IPS-20b (cell line): Measurements from ENCODE around the gene TENM3.
"Not testable (repeated sequence)": the region's sequence is repeated elsewhere in the genome, so short reads cannot be mapped to it uniquely, and the experiment has no call there.

Experiments
- H3K27ac ChIP-seq: one replicate; pipeline ENCODE4 v1.5.1; 2013; ENCODE audit warnings: low read length
- H3K27me3 ChIP-seq: 2 replicates; pipeline ENCODE4 v1.6.1; 2013; ENCODE audit warnings: mild to moderate bottlenecking, low read length, inconsistent platforms; ENCODE audit not compliant: insufficient read depth
- H3K36me3 ChIP-seq: 2 replicates; pipeline ENCODE4 v1.6.1; 2013; ENCODE audit warnings: low read depth, mild to moderate bottlenecking, inconsistent platforms, low read length, moderate library complexity; ENCODE audit not compliant: insufficient read depth
- H3K4me1 ChIP-seq: 2 replicates; pipeline ENCODE4 v1.6.1; 2013; ENCODE audit warnings: mild to moderate bottlenecking, control low read depth, inconsistent platforms, low read length, moderate library complexity; ENCODE audit not compliant: insufficient read depth
- H3K4me3 ChIP-seq: 2 replicates; pipeline ENCODE4 v1.5.1; 2013; ENCODE audit warnings: mild to moderate bottlenecking, low read length, inconsistent platforms
- H3K9ac ChIP-seq: 2 replicates; pipeline ENCODE4 v1.6.1; 2013; ENCODE audit warnings: low read depth, mild to moderate bottlenecking, inconsistent platforms, low read length, moderate library complexity
- H3K9me3 ChIP-seq: 2 replicates; pipeline ENCODE4 v1.6.1; 2013; ENCODE audit warnings: mild to moderate bottlenecking, low read depth, low read length, inconsistent platforms; ENCODE audit not compliant: insufficient read depth

Gene TENM3

GRCh38 chr4:182243204-182243603, at the start of gene TENM3:
TENM3 (plus strand) TSS chr4:182243402; CDS start chr4:182324021, 80,619 bp downstream.
- H3K9ac ChIP-seq, H3K36me3 ChIP-seq, H3K9me3 ChIP-seq, H3K27ac ChIP-seq, H3K27me3 ChIP-seq, H3K4me3 ChIP-seq: not testable (repeated sequence)
- H3K4me1 ChIP-seq, result peaks cover 36% of the 10 kb centered on the region

GRCh38 chr4:182194091-182194824, 48.9 kb upstream of the TENM3 start:
- H3K9me3 ChIP-seq, result no peaks in the 10 kb centered on the region
- no peak overlapping the region for H3K4me3 ChIP-seq
- no peaks in the 10 kb centered on the region for H3K27me3 ChIP-seq
- no peaks in the 10 kb centered on the region for H3K36me3 ChIP-seq
- no peak overlapping the region for H3K9ac ChIP-seq
- H3K27ac ChIP-seq, result no peak overlapping the region
- H3K4me1 ChIP-seq, result peaks cover 14% of the 10 kb centered on the region; the same call in 1 of the 2 replicates

GRCh38 chr4:182197611-182198010, 45.6 kb upstream of the TENM3 start:
- H3K27me3 ChIP-seq, result no peaks in the 10 kb centered on the region

GRCh38 chr4:182201871-182202270, 41.3 kb upstream of the TENM3 start:
- H3K27me3 ChIP-seq, result no peaks in the 10 kb centered on the region
- H3K27ac ChIP-seq, result no peak overlapping the region
- no peaks in the 10 kb centered on the region for H3K36me3 ChIP-seq
- no peak overlapping the region for H3K4me3 ChIP-seq
- peaks cover 18% of the 10 kb centered on the region for H3K4me1 ChIP-seq
- no peaks in the 10 kb centered on the region for H3K9me3 ChIP-seq
- H3K9ac ChIP-seq, result no peak overlapping the region

More at GRCh38 chr4:182197611-182198010, 45.6 kb upstream of the TENM3 start:
- H3K36me3 ChIP-seq, result no peaks in the 10 kb centered on the region
- H3K4me1 ChIP-seq, result 0 out of 2 replicates have a peak, but pooled peaks cover 5% of the 10 kb centered on the region
- H3K9ac ChIP-seq, result no peak overlapping the region
- no peak overlapping the region for H3K27ac ChIP-seq
- H3K9me3 ChIP-seq, result no peaks in the 10 kb centered on the region
- H3K4me3 ChIP-seq, result no peak overlapping the region

- H3K4me3 ChIP-seq, result no peak overlapping the region
- no peaks in the 10 kb centered on the region for H3K36me3 ChIP-seq
- no peak overlapping the region for H3K27ac ChIP-seq
- no peaks in the 10 kb centered on the region for H3K27me3 ChIP-seq
- H3K9me3 ChIP-seq, result no peaks in the 10 kb centered on the region
- no peak overlapping the region for H3K9ac ChIP-seq
- H3K4me1 ChIP-seq, result peaks cover 21% of the 10 kb centered on the region
Observed at GRCh38 chr4:182202650-182203049, 40.6 kb upstream of the TENM3 start.

- Histone ChIP-seq H3K27ac (no peak overlapping the region), H3K9ac (no peak overlapping the region), H3K4me1 (peaks cover 28% of the 10 kb centered on the region), H3K4me3 (no peak overlapping the region), H3K36me3 (no peaks in the 10 kb centered on the region), H3K27me3 (no peaks in the 10 kb centered on the region), H3K9me3 (no peaks in the 10 kb centered on the region)
Observed at GRCh38 chr4:182203872-182204411, 39.3 kb upstream of the TENM3 start.

- H3K36me3 ChIP-seq, result no peaks in the 10 kb centered on the region
- H3K4me3 ChIP-seq, result no peak overlapping the region
- no peak overlapping the region for H3K9ac ChIP-seq
- H3K9me3 ChIP-seq, result no peaks in the 10 kb centered on the region
- H3K4me1 ChIP-seq, result peaks cover 28% of the 10 kb centered on the region
- no peaks in the 10 kb centered on the region for H3K27me3 ChIP-seq
- no peak overlapping the region for H3K27ac ChIP-seq
Observed at GRCh38 chr4:182205306-182205705, 37.9 kb upstream of the TENM3 start.

- Histone ChIP-seq H3K4me1 (peaks cover 28% of the 10 kb centered on the region), H3K9me3 (no peaks in the 10 kb centered on the region), H3K27me3 (no peaks in the 10 kb centered on the region), H3K36me3 (no peaks in the 10 kb centered on the region), H3K9ac (no peak overlapping the region), H3K27ac (no peak overlapping the region), H3K4me3 (no peak overlapping the region)
Observed at GRCh38 chr4:182206266-182206665, 36.9 kb upstream of the TENM3 start.

- Histone ChIP-seq H3K36me3 (no peaks in the 10 kb centered on the region), H3K9ac (no peak overlapping the region), H3K4me1 (peaks cover 28% of the 10 kb centered on the region), H3K27ac (no peak overlapping the region), H3K27me3 (no peaks in the 10 kb centered on the region), H3K4me3 (no peak overlapping the region), H3K9me3 (no peaks in the 10 kb centered on the region)
Observed at GRCh38 chr4:182206916-182207315, 36.3 kb upstream of the TENM3 start.

GRCh38 chr4:182207830-182208396, 35.3 kb upstream of the TENM3 start:
- Histone ChIP-seq H3K27ac (no peak overlapping the region), H3K9ac (no peak overlapping the region), H3K36me3 (no peaks in the 10 kb centered on the region), H3K4me3 (no peak overlapping the region), H3K27me3 (no peaks in the 10 kb centered on the region), H3K9me3 (no peaks in the 10 kb centered on the region), H3K4me1 (peaks cover 30% of the 10 kb centered on the region)

- Histone ChIP-seq H3K9ac (no peak overlapping the region), H3K36me3 (no peaks in the 10 kb centered on the region), H3K4me3 (no peak overlapping the region), H3K27ac (no peak overlapping the region), H3K4me1 (peaks cover 30% of the 10 kb centered on the region), H3K9me3 (no peaks in the 10 kb centered on the region), H3K27me3 (no peaks in the 10 kb centered on the region)
Observed at GRCh38 chr4:182208526-182209050, 34.6 kb upstream of the TENM3 start.
